PC-9 (cell line): ENCODE data around the gene F2RL1.
"Not testable (repeated sequence)": the region's sequence is repeated elsewhere in the genome, so short reads cannot be mapped to it uniquely, and the experiment has no call there.

Experiments used
- EZH2 ChIP-seq: fragments of 200-600 bp; sonication (generic); IDR thresholded peaks from 2 replicates; pipeline ENCODE4 v1.8.0; 2017; ENCODE audit warnings: antibody characterized with exemption, low read depth
- TF ChIP-seq, protein P1 (sequence below): fragments of 200-600 bp; sonication (generic); conservative IDR thresholded peaks from 2 replicates; pipeline ENCODE4 v1.6.1; 2017; ENCODE audit warnings: mixed run types, antibody characterized with exemption, mild to moderate bottlenecking, moderate library complexity

DNA sequence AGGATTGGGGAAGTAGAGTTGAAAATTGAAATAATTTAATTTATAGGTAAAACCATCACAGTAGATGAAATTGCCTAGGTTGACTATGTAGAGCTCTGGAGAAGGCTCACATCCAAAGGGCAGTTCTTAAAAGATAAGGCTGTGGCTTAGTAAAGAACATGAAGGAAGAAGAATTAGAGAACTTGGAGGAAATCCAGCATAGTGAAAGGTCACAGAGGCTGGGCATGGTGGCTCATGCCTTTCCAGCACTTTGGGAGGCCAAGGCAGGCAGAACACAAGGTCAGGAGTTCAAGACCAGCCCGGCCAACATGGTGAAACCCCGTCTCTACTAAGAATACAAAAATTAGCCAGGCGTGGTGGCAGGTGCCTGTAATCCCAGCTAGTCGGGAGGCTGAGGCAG, 38.0 kb downstream of the F2RL1 start:
- TF ChIP-seq, protein P1, sequence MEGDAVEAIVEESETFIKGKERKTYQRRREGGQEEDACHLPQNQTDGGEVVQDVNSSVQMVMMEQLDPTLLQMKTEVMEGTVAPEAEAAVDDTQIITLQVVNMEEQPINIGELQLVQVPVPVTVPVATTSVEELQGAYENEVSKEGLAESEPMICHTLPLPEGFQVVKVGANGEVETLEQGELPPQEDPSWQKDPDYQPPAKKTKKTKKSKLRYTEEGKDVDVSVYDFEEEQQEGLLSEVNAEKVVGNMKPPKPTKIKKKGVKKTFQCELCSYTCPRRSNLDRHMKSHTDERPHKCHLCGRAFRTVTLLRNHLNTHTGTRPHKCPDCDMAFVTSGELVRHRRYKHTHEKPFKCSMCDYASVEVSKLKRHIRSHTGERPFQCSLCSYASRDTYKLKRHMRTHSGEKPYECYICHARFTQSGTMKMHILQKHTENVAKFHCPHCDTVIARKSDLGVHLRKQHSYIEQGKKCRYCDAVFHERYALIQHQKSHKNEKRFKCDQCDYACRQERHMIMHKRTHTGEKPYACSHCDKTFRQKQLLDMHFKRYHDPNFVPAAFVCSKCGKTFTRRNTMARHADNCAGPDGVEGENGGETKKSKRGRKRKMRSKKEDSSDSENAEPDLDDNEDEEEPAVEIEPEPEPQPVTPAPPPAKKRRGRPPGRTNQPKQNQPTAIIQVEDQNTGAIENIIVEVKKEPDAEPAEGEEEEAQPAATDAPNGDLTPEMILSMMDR: not testable (repeated sequence)
- TF ChIP-seq EZH2: not testable (repeated sequence)
